Liver (tissue), 3 donors: ENCODE data around the gene LAMB1.

Experiments
- EGR1 ChIP-seq, 2 donors: IDR thresholded peaks; 2 replicates each; pipeline ENCODE4 v1.6.1; 2016 to 2018; ENCODE audit warnings: antibody characterized with exemption in 2 of 2, low read depth in 2 of 2
- FOXA1 ChIP-seq: IDR thresholded peaks from 2 replicates; pipeline ENCODE4 v1.6.1; 2016; ENCODE audit warnings: antibody characterized with exemption
- GABPA ChIP-seq, 2 donors: IDR thresholded peaks in 1 of 2; conservative IDR thresholded peaks in 1 of 2; 2 replicates each; pipeline ENCODE4 v1.6.1; 2016; ENCODE audit warnings: antibody characterized with exemption in 2 of 2, mild to moderate bottlenecking in 1 of 2, moderate library complexity in 1 of 2
- RAD21 ChIP-seq, 2 donors: IDR thresholded peaks; 2 replicates each; pipeline ENCODE4 v1.6.1; 2016; ENCODE audit warnings: antibody characterized with exemption in 2 of 2, mild to moderate bottlenecking in 2 of 2
- SP1 ChIP-seq: IDR thresholded peaks from 2 replicates; pipeline ENCODE4 v1.6.1; 2018; ENCODE audit warnings: antibody characterized with exemption, mild to moderate bottlenecking
- TAF1 ChIP-seq: conservative IDR thresholded peaks from 2 replicates; pipeline ENCODE4 v1.6.1; 2016; ENCODE audit warnings: antibody characterized with exemption, mild to moderate bottlenecking
- TF ChIP-seq, protein P1 (sequence below): fragments of 150-350 bp; IDR thresholded peaks from 2 replicates; pipeline ENCODE4 v1.5.1; 2017; ENCODE audit warnings: improper control_type of control experiment, low read depth, low read length; ENCODE audit not compliant: missing input control
- TF ChIP-seq, protein P2 (sequence below): IDR thresholded peaks from 2 replicates; pipeline ENCODE4 v1.6.1; 2016; ENCODE audit warnings: antibody characterized with exemption
- TF ChIP-seq, protein P3 (sequence below): IDR thresholded peaks from 2 replicates; pipeline ENCODE4 v1.6.1; 2016; ENCODE audit warnings: antibody characterized with exemption
- TF ChIP-seq, protein P4 (sequence below): IDR thresholded peaks from 2 replicates; pipeline ENCODE4 v1.6.1; 2016; ENCODE audit warnings: antibody characterized with exemption
- TF ChIP-seq, protein P5 (sequence below): IDR thresholded peaks from 2 replicates; pipeline ENCODE4 v1.6.1; 2016; ENCODE audit warnings: antibody characterized with exemption, mild to moderate bottlenecking
- donor health status: healthy.
- donor health status: healthy.

DNA sequence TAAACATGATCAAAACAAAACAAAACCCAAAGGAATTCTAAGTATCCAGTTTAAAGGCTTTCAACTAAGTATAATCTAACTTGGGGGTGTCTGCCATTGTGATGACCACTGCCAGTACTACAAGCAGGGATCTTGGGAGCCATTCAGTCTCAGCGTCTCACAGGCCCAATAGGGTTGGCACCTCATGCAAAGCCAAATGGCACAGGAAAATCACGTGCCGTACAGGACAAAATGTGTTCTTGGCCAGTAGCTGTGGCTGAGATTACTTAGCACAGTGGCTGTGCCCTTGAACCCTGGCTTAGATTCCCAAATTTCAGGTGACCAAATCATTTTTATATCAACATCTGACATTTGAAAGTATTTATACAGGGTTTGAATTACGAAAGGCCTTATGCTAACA, 62.0 kb downstream of the LAMB1 start:
- TF ChIP-seq, protein P1, sequence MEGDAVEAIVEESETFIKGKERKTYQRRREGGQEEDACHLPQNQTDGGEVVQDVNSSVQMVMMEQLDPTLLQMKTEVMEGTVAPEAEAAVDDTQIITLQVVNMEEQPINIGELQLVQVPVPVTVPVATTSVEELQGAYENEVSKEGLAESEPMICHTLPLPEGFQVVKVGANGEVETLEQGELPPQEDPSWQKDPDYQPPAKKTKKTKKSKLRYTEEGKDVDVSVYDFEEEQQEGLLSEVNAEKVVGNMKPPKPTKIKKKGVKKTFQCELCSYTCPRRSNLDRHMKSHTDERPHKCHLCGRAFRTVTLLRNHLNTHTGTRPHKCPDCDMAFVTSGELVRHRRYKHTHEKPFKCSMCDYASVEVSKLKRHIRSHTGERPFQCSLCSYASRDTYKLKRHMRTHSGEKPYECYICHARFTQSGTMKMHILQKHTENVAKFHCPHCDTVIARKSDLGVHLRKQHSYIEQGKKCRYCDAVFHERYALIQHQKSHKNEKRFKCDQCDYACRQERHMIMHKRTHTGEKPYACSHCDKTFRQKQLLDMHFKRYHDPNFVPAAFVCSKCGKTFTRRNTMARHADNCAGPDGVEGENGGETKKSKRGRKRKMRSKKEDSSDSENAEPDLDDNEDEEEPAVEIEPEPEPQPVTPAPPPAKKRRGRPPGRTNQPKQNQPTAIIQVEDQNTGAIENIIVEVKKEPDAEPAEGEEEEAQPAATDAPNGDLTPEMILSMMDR, result no peak
- TF ChIP-seq SP1, result no peak
- TF ChIP-seq, protein P2, sequence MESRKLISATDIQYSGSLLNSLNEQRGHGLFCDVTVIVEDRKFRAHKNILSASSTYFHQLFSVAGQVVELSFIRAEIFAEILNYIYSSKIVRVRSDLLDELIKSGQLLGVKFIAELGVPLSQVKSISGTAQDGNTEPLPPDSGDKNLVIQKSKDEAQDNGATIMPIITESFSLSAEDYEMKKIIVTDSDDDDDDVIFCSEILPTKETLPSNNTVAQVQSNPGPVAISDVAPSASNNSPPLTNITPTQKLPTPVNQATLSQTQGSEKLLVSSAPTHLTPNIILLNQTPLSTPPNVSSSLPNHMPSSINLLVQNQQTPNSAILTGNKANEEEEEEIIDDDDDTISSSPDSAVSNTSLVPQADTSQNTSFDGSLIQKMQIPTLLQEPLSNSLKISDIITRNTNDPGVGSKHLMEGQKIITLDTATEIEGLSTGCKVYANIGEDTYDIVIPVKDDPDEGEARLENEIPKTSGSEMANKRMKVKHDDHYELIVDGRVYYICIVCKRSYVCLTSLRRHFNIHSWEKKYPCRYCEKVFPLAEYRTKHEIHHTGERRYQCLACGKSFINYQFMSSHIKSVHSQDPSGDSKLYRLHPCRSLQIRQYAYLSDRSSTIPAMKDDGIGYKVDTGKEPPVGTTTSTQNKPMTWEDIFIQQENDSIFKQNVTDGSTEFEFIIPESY, result no peak
- TF ChIP-seq, protein P3, sequence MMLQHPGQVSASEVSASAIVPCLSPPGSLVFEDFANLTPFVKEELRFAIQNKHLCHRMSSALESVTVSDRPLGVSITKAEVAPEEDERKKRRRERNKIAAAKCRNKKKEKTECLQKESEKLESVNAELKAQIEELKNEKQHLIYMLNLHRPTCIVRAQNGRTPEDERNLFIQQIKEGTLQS, result no peak
- TF ChIP-seq TAF1, result no peak
- no peak for TF ChIP-seq RAD21 (IDR thresholded peaks at IDR 0.05)
- TF ChIP-seq, protein P4, sequence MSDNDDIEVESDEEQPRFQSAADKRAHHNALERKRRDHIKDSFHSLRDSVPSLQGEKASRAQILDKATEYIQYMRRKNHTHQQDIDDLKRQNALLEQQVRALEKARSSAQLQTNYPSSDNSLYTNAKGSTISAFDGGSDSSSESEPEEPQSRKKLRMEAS, result no peak
- TF ChIP-seq GABPA (IDR thresholded peaks at IDR 0.05 in 1 of 2, conservative IDR thresholded peaks at IDR 0.05 in 1 of 2), result no peak
- no peak for TF ChIP-seq FOXA1
- TF ChIP-seq EGR1 (IDR thresholded peaks at IDR 0.05; ENCODE audit: low read depth in 2 of 2), result no peak
- TF ChIP-seq, protein P5, sequence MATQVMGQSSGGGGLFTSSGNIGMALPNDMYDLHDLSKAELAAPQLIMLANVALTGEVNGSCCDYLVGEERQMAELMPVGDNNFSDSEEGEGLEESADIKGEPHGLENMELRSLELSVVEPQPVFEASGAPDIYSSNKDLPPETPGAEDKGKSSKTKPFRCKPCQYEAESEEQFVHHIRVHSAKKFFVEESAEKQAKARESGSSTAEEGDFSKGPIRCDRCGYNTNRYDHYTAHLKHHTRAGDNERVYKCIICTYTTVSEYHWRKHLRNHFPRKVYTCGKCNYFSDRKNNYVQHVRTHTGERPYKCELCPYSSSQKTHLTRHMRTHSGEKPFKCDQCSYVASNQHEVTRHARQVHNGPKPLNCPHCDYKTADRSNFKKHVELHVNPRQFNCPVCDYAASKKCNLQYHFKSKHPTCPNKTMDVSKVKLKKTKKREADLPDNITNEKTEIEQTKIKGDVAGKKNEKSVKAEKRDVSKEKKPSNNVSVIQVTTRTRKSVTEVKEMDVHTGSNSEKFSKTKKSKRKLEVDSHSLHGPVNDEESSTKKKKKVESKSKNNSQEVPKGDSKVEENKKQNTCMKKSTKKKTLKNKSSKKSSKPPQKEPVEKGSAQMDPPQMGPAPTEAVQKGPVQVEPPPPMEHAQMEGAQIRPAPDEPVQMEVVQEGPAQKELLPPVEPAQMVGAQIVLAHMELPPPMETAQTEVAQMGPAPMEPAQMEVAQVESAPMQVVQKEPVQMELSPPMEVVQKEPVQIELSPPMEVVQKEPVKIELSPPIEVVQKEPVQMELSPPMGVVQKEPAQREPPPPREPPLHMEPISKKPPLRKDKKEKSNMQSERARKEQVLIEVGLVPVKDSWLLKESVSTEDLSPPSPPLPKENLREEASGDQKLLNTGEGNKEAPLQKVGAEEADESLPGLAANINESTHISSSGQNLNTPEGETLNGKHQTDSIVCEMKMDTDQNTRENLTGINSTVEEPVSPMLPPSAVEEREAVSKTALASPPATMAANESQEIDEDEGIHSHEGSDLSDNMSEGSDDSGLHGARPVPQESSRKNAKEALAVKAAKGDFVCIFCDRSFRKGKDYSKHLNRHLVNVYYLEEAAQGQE, result no peak
